Measurements from ENCODE around the gene FAM227A.

DNA sequence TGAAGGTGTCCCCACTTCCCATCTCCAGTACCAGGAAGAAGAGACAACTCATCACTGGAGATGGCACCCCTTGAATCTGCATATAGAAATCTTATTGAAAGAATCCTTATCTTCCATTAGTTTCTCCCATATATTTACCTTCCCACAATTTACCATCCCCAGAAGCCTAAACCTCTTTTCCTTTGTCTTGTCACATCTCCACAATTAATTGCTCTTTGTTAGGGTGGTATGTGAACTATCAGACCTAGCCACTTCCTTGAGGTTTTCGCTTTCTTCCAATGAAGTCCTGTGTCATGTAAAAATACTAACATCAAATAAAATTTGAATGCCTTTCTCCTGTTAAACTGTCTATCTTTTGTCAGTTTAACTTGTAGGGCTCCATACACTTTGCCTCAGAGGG is 37.9 kb downstream of the FAM227A start:
- TF ChIP-seq, protein P1, sequence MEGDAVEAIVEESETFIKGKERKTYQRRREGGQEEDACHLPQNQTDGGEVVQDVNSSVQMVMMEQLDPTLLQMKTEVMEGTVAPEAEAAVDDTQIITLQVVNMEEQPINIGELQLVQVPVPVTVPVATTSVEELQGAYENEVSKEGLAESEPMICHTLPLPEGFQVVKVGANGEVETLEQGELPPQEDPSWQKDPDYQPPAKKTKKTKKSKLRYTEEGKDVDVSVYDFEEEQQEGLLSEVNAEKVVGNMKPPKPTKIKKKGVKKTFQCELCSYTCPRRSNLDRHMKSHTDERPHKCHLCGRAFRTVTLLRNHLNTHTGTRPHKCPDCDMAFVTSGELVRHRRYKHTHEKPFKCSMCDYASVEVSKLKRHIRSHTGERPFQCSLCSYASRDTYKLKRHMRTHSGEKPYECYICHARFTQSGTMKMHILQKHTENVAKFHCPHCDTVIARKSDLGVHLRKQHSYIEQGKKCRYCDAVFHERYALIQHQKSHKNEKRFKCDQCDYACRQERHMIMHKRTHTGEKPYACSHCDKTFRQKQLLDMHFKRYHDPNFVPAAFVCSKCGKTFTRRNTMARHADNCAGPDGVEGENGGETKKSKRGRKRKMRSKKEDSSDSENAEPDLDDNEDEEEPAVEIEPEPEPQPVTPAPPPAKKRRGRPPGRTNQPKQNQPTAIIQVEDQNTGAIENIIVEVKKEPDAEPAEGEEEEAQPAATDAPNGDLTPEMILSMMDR (IDR thresholded peaks at IDR 0.05; ENCODE audit: low read depth, low read length): no peak
- TF ChIP-seq POLR2A (IDR thresholded peaks at IDR 0.05; ENCODE audit: extremely low read depth, insufficient read length): no peak
- TF ChIP-seq MYC (IDR thresholded peaks at IDR 0.05; ENCODE audit: low read depth, low read length): no peak
